Esophagus squamous epithelium (tissue), 5 donors: Measurements from ENCODE around the gene AVEN. TPM values are rescaled to one million over a fixed set of nuclear protein-coding genes. Genes with fewer than 3 reads are reported as not detected.

ENCODE experiments used
- DNase-seq: peaks from one replicate; lab custom pipeline; 2025; lab: John Stamatoyannopoulos, UW
- H3K27ac ChIP-seq, 4 donors: fragments of 200-600 bp; sonication (generic); one replicate each; pipeline ENCODE4 v1.5.1; 2016 to 2019; ENCODE audit warnings: mild to moderate bottlenecking in 1 of 4
- H3K27me3 ChIP-seq, 4 donors: fragments of 200-600 bp; sonication (generic); 1 replicate in 3 of 4; 2 replicates in 1 of 4; pipeline versions ENCODE4 v1.5.1 to v1.6.0; 2017 to 2021; ENCODE audit warnings: antibody characterized with exemption in 1 of 4
- H3K36me3 ChIP-seq, 3 donors: fragments of 200-600 bp; sonication (generic); one replicate each; pipeline ENCODE4 v1.5.1; 2016 to 2019
- H3K4me1 ChIP-seq, 3 donors: fragments of 200-600 bp; sonication (generic); one replicate each; pipeline ENCODE4 v1.5.1; 2017 to 2019
- H3K4me3 ChIP-seq, 4 donors: fragments of 200-600 bp; sonication (generic); 1 replicate in 3 of 4; 2 replicates in 1 of 4; pipeline ENCODE4 v1.5.1; 2016 to 2019; ENCODE audit warnings: mild to moderate bottlenecking in 2 of 4, moderate library complexity in 1 of 4
- H3K9me3 ChIP-seq, 3 donors: fragments of 200-600 bp; sonication (generic); one replicate each; pipeline ENCODE4 v1.5.1; 2016 to 2019
- POLR2A ChIP-seq, 4 donors: fragments of 450-650 bp; IDR thresholded peaks; one replicate each; pipeline ENCODE4 v1.6.1; 2017; ENCODE audit warnings: antibody characterized with exemption in 4 of 4, mild to moderate bottlenecking in 4 of 4, moderate library complexity in 3 of 4
- WGBS, 2 donors: methylation state at CpG; one replicate each; pipeline ENCODE4 v1.1.5; 2018; 5-methylcytosine and 5-hydroxymethylcytosine counted together
- intact Hi-C: fragments of 100-400 bp; cut with DNase I; formaldehyde crosslinking; loops from one replicate; pipeline ENCODE4 v1.15.0; 2022
- total RNA-seq, 4 donors: library from RNA; depleted of rRNA; stranded (reverse); fragments of >200 nt; gene quantifications; one replicate each; pipeline ENCODE4 v1.1.0, GENCODE V29; 2016
- TF ChIP-seq, protein P1 (sequence below), 6 experiments: fragments of 450-650 bp in 4 of 6; fragments of 200-600 bp in 2 of 6; sonication (generic) in 2 of 6; IDR thresholded peaks; one replicate each; pipeline ENCODE4 v1.5.1; 2016 to 2019; ENCODE audit warnings: antibody characterized with exemption in 6 of 6, mild to moderate bottlenecking in 4 of 6, moderate library complexity in 4 of 6
- donor health status: DM: yes; HTN: yes; CAD: no.

Gene AVEN
- total RNA-seq, 4 donors from 2014 or later, result 9.9 to 17.5 (median 16.5) TPM

DNA sequence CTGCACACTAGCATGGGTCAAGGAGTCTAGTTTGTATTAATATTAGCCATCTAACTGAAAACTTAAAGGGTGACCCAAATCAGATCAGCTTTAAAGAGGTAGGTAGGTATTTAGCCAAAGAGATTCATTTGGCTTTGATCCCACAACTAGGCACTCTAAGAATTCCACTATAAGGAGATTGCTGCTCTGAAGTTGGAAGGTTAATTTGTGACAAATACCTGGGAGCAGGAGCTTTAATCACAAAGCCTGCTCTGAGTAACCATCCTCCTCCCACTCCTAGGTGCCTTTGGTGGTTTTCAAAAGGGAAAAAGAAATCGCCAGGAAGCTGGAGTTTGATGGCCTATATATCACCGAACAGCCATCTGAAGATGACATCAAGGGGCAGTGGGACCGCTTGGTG is 191.0 kb downstream of the AVEN start:
- no peaks in the 10 kb centered on the region for H3K4me1 ChIP-seq
- intact Hi-C loops, result no loop called here
- H3K27me3 ChIP-seq, result peaks cover 0 to 58% (median 0%) of the 10 kb centered on the region in 4 donors
- H3K9me3 ChIP-seq, result no peaks in the 10 kb centered on the region
- DNase-seq, result no peak
- H3K27ac ChIP-seq, result no peak overlapping the region
- no peak overlapping the region for H3K4me3 ChIP-seq
- 76 to 93% methylated on average over 3 of the region's 3 CpGs for WGBS, 2 donors
- H3K36me3 ChIP-seq, result no peaks in the 10 kb centered on the region
- TF ChIP-seq POLR2A (IDR thresholded peaks at IDR 0.05), result no peak
- TF ChIP-seq, protein P1, sequence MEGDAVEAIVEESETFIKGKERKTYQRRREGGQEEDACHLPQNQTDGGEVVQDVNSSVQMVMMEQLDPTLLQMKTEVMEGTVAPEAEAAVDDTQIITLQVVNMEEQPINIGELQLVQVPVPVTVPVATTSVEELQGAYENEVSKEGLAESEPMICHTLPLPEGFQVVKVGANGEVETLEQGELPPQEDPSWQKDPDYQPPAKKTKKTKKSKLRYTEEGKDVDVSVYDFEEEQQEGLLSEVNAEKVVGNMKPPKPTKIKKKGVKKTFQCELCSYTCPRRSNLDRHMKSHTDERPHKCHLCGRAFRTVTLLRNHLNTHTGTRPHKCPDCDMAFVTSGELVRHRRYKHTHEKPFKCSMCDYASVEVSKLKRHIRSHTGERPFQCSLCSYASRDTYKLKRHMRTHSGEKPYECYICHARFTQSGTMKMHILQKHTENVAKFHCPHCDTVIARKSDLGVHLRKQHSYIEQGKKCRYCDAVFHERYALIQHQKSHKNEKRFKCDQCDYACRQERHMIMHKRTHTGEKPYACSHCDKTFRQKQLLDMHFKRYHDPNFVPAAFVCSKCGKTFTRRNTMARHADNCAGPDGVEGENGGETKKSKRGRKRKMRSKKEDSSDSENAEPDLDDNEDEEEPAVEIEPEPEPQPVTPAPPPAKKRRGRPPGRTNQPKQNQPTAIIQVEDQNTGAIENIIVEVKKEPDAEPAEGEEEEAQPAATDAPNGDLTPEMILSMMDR (IDR thresholded peaks at IDR 0.05), result no peak

DNA sequence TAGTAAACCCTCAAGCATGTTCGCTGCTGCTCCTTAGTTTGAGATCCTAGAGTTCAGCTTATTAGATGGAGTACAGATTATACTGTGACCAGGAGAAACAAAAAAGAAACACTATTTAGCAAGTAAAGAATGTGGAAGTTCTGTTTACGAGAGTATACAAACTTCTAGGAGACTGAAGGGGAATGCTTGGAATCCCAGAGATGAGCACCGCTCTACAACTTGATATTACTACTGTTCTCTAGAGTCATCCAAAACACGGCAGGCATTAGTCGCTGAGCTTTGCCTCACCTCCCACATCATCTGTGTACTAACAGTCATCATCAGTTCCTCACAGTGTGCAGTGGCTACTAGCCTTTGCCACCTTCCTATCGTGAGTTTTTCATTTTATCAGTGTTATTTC is 192.1 kb downstream of the AVEN start:
- H3K36me3 ChIP-seq, result no peaks in the 10 kb centered on the region
- peaks cover 0 to 70% (median 0%) of the 10 kb centered on the region in 4 donors for H3K27me3 ChIP-seq
- no peak overlapping the region for H3K27ac ChIP-seq
- no peak overlapping the region for H3K4me3 ChIP-seq
- intact Hi-C loops, result no loop called here
- DNase-seq, result no peak
- no peaks in the 10 kb centered on the region for H3K9me3 ChIP-seq
- WGBS, 2 donors, result 67 to 84% methylated on average over 6 of the region's 6 CpGs
- TF ChIP-seq, protein P1 (IDR thresholded peaks at IDR 0.05), result no peak
- TF ChIP-seq POLR2A (IDR thresholded peaks at IDR 0.05), result no peak
- no peaks in the 10 kb centered on the region for H3K4me1 ChIP-seq

DNA sequence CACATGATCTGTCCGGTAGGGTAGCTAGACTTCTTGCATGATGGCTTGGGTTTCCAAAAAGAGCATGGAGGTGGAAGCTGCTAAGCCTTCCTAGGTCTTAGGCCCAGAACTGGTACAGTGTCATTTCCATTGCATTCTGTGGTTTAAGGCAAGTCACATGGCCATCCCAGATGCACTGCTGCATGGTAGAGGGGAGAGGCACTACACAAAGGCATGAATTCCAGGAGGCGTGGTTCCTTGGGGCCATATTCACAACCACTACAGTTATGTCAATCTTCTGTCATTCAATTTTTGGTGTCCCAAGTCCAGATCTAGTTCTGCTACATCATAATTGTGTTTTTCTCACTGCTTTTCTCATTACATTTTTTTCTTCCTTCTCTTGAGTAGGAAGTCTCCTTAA is 192.9 kb downstream of the AVEN start:
- peaks cover 0 to 69% (median 0%) of the 10 kb centered on the region in 4 donors for H3K27me3 ChIP-seq

DNA sequence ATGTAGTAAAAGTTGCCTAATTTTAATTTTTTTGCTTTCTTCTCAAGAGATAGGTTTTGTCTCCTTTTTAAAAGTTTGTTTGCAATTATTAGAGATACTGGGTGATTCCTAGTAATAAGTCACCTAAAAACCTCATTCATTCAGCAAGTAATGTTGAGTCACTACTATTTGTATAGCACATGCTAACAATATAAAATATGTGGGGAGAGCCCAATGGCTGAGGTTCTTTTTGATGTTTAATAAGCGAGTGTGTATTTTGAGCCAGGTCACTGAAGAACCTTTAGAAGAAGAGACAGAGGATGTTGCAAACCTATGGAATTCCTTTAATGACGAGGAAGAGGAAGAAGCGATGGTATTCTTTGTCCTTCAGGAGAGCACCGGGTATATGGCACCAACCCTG is 194.4 kb downstream of the AVEN start:
- H3K9me3 ChIP-seq, result no peaks in the 10 kb centered on the region
- H3K4me1 ChIP-seq, result peaks cover 0 to 5% (median 0%) of the 10 kb centered on the region in 3 donors
- 83 to 84% methylated on average over 4 of the region's 4 CpGs for WGBS, 2 donors
- H3K4me3 ChIP-seq, result no peak overlapping the region
- no peak overlapping the region for H3K27ac ChIP-seq
- H3K36me3 ChIP-seq, result no peaks in the 10 kb centered on the region
- intact Hi-C loops, result no loop called here
- H3K27me3 ChIP-seq, result peaks cover 0 to 68% (median 0%) of the 10 kb centered on the region in 4 donors
- no peak for DNase-seq
- TF ChIP-seq, protein P1 (IDR thresholded peaks at IDR 0.05), result no peak
- TF ChIP-seq POLR2A (IDR thresholded peaks at IDR 0.05), result no peak

More for the DNA sequence above, 192.9 kb downstream of the AVEN start:
- H3K4me3 ChIP-seq, result no peak overlapping the region
- no peaks in the 10 kb centered on the region for H3K4me1 ChIP-seq
- no peak for DNase-seq
- TF ChIP-seq, protein P1 (IDR thresholded peaks at IDR 0.05), result no peak
- TF ChIP-seq POLR2A (IDR thresholded peaks at IDR 0.05), result no peak
- H3K9me3 ChIP-seq, result no peaks in the 10 kb centered on the region
- WGBS, 2 donors, result 73 to 93% methylated on average over 1 to 2 of the region's 2 CpGs
- intact Hi-C loops, result no loop called here
- H3K27ac ChIP-seq, result no peak overlapping the region
- H3K36me3 ChIP-seq, result no peaks in the 10 kb centered on the region

DNA sequence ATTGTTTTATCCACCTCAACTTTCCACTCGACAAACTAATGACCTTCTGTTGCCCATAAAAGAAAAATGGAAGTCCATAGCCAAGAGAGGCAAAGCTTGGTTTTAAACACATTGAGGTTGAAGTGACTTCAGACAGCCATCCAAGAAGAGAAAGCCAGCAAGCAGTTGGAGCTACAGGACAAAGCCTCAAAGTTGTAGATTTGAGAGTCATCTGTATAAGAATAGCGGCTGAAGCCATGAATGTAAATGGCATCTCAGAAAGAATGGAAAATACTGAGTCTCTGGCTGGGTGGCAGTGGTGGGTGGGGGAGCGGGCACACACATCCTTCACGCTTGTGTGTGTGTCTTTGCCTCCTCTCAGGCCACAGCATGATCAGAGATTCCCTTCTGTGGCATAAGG is 194.8 kb downstream of the AVEN start:
- H3K4me1 ChIP-seq, result peaks cover 0 to 5% (median 0%) of the 10 kb centered on the region in 3 donors
- no peaks in the 10 kb centered on the region for H3K36me3 ChIP-seq
- H3K9me3 ChIP-seq, result no peaks in the 10 kb centered on the region
- no peak overlapping the region for H3K27ac ChIP-seq
- no peak for TF ChIP-seq POLR2A (IDR thresholded peaks at IDR 0.05)
- TF ChIP-seq, protein P1 (IDR thresholded peaks at IDR 0.05), result no peak
- H3K27me3 ChIP-seq, result peaks cover 0 to 68% (median 0%) of the 10 kb centered on the region in 4 donors
- WGBS, 2 donors, result 77 to 78% methylated on average over 4 of the region's 4 CpGs
- intact Hi-C loops, result no loop called here
- H3K4me3 ChIP-seq, result no peak overlapping the region
- no peak for DNase-seq
